PFSK-1 (cell line): ENCODE data around the gene RHOT2.

ENCODE experiments used
- POLR2AphosphoS5 ChIP-seq: IDR thresholded peaks from 2 replicates; pipeline ENCODE4 v1.6.1; 2012; ENCODE audit warnings: low read depth, mild to moderate bottlenecking, control low read depth, low read length, moderate library complexity
- REST ChIP-seq, 2 experiments: IDR thresholded peaks; 2 replicates each; pipeline versions ENCODE4 v1.6.1 to v1.8.0; 2011 to 2012; ENCODE audit warnings: low read depth in 2 of 2, low read length in 2 of 2, control low read depth in 1 of 2, inconsistent platforms in 1 of 2, mild to moderate bottlenecking in 1 of 2, moderate library complexity in 1 of 2; ENCODE audit not compliant: insufficient read depth in 1 of 2
- SIN3A ChIP-seq: IDR thresholded peaks from 2 replicates; pipeline ENCODE4 v1.6.1; 2012; ENCODE audit warnings: mild to moderate bottlenecking, low read length, moderate library complexity, borderline replicate concordance; ENCODE audit not compliant: insufficient read depth
- TAF1 ChIP-seq: IDR thresholded peaks from 2 replicates; pipeline ENCODE4 v1.6.1; 2012; ENCODE audit warnings: low read length, control low read depth, borderline replicate concordance; ENCODE audit not compliant: insufficient read depth

DNA sequence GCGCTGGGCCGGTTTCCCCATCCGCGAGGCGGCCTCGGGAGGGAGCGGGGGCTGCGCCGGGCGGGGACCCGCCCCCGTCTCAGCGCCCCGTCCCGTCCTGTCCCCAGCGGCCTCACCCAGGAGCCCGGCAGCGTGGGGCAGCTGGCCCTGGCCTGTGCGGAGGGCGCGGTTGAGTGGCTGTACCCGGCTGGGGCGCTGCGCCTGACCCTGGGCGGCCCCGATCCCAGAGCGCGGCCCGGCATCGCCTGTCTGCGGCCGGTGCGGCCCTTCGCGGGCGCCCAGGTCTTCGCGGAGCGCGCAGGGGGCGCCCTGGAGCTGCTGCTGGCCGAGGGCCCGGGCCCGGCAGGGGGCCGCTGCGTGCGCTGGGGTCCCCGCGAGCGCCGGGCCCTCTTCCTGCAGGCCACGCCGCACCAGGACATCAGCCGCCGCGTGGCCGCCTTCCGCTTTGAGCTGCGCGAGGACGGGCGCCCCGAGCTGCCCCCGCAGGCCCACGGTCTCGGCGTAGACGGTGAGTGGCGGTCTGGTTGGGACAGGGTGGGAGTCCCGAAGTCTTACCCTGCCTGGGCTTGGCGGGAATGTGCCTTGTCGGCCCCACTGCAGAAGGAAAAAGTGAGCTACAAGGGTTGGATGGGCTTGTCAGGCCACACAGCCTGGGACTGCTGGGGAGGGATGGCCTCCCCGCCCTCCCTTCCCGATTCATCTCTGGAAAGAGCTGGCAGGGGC lies 47.7 kb downstream of the RHOT2 start:
- TF ChIP-seq SIN3A (no peak), REST (IDR thresholded peaks at IDR 0.05; ENCODE audit: insufficient read depth in 1 of 2, low read depth in 2 of 2, low read length in 2 of 2) (no peak), POLR2AphosphoS5 (no peak), TAF1 (no peak)
